Loucy (cell line): ENCODE data around the gene CCDC88C.

Experiments
- H2AFZ ChIP-seq: fragments of 200-600 bp; sonication (generic); 2 replicates; pipeline ENCODE4 v1.6.0; 2016; ENCODE audit warnings: antibody characterized with exemption, mild to moderate bottlenecking, low read length, moderate library complexity
- H3F3A ChIP-seq: fragments of 200-600 bp; 2 replicates; pipeline ENCODE4 v1.6.0; 2016; ENCODE audit warnings: antibody characterized with exemption, low read depth, mild to moderate bottlenecking
- H3K27me3 ChIP-seq: fragments of 200-600 bp; sonication (generic); 2 replicates; pipeline ENCODE4 v1.6.1; 2014; ENCODE audit warnings: low read length, mild to moderate bottlenecking; ENCODE audit not compliant: insufficient read depth, poor library complexity, severe bottlenecking
- H3K36me3 ChIP-seq: fragments of 200-600 bp; sonication (generic); 2 replicates; pipeline ENCODE4 v1.6.1; 2016; ENCODE audit warnings: low read length; ENCODE audit not compliant: insufficient read depth
- H3K4me1 ChIP-seq: fragments of 200-600 bp; sonication (generic); 2 replicates; pipeline ENCODE4 v1.5.1; 2014; ENCODE audit warnings: low read length, mild to moderate bottlenecking; ENCODE audit not compliant: insufficient read depth, poor library complexity, severe bottlenecking
- H3K4me2 ChIP-seq: fragments of 200-600 bp; sonication (generic); 2 replicates; pipeline ENCODE4 v1.6.0; 2014; ENCODE audit warnings: antibody characterized with exemption, low read length, low read depth, mild to moderate bottlenecking; ENCODE audit not compliant: poor library complexity, severe bottlenecking
- H3K4me3 ChIP-seq: fragments of 200-600 bp; sonication (generic); 2 replicates; pipeline ENCODE4 v1.5.1; 2014; ENCODE audit warnings: low read length, mild to moderate bottlenecking, mixed read lengths; ENCODE audit not compliant: poor library complexity, severe bottlenecking
- H3K79me2 ChIP-seq: fragments of 200-600 bp; sonication (generic); 2 replicates; pipeline ENCODE4 v1.6.1; 2014; ENCODE audit warnings: low read length; ENCODE audit not compliant: insufficient read depth
- H3K9ac ChIP-seq: fragments of 200-600 bp; sonication (generic); 2 replicates; pipeline ENCODE4 v1.6.0; 2014; ENCODE audit warnings: mild to moderate bottlenecking, low read depth, low read length, moderate library complexity; ENCODE audit not compliant: poor library complexity, severe bottlenecking
- H3K9me2 ChIP-seq: fragments of 200-600 bp; sonication (generic); replicated peaks from 2 replicates; pipeline ENCODE4 v1.6.1; 2016; ENCODE audit warnings: low read depth, low read length, mixed read lengths
- H3K9me3 ChIP-seq: fragments of 200-600 bp; sonication (generic); 2 replicates; pipeline ENCODE4 v1.6.1; 2014; ENCODE audit warnings: mild to moderate bottlenecking, antibody characterized with exemption, low read length, low read depth; ENCODE audit not compliant: insufficient read depth
- H4K20me1 ChIP-seq: fragments of 200-600 bp; sonication (generic); 2 replicates; pipeline ENCODE4 v1.6.0; 2014; ENCODE audit warnings: antibody characterized with exemption, low read length, mild to moderate bottlenecking; ENCODE audit not compliant: insufficient read depth, poor library complexity, severe bottlenecking
- CTCF ChIP-seq: fragments of 200-600 bp; sonication (generic); conservative IDR thresholded peaks from 2 replicates; pipeline ENCODE4 v1.5.1; 2014; ENCODE audit warnings: mild to moderate bottlenecking, antibody characterized with exemption, low read length
- EZH2phosphoT487 ChIP-seq: fragments of 200-600 bp; IDR thresholded peaks from 2 replicates; pipeline ENCODE4 v1.6.1; 2018; ENCODE audit warnings: antibody characterized with exemption, mild to moderate bottlenecking, moderate library complexity, borderline replicate concordance

The CCDC88C gene

GRCh38 chr14:91464615-91465205 lies 47.1 kb upstream of the CCDC88C start:
- Histone ChIP-seq H3K36me3 (peaks cover 95% of the 10 kb centered on the region), H3K4me1 (no peaks in the 10 kb centered on the region), H3K27me3 (no peaks in the 10 kb centered on the region), H3K9me3 (no peaks in the 10 kb centered on the region), H3K4me3 (no peak overlapping the region), H2AFZ (no peak overlapping the region), H3K4me2 (no peak overlapping the region), H4K20me1 (peaks cover 12% of the 10 kb centered on the region), H3K9ac (no peak overlapping the region), H3K9me2 (no peaks in the 10 kb centered on the region), H3K79me2 (no peaks in the 10 kb centered on the region; the same call in 1 of the 2 replicates), H3F3A (no peaks in the 10 kb centered on the region)
- TF ChIP-seq EZH2phosphoT487 (no peak), CTCF (no peak)

- no peak overlapping the region for H3K4me3 ChIP-seq
- no peaks in the 10 kb centered on the region for H4K20me1 ChIP-seq
- no peaks in the 10 kb centered on the region for H3K9me2 ChIP-seq
- no peaks in the 10 kb centered on the region for H3K27me3 ChIP-seq
- H3K9ac ChIP-seq = no peak overlapping the region
- H3K4me1 ChIP-seq = peaks cover 10% of the 10 kb centered on the region
- H2AFZ ChIP-seq = no peak overlapping the region
- no peak overlapping the region for H3K4me2 ChIP-seq
- no peaks in the 10 kb centered on the region for H3K79me2 ChIP-seq
- peaks cover 76% of the 10 kb centered on the region for H3K36me3 ChIP-seq
- 0 out of 2 replicates have a peak, but pooled peaks cover 2% of the 10 kb centered on the region for H3F3A ChIP-seq
- TF ChIP-seq EZH2phosphoT487 (no peak), CTCF (no peak)
- H3K9me3 ChIP-seq = no peaks in the 10 kb centered on the region
Measured at GRCh38 chr14:91458612-91459011, 41.0 kb upstream of the CCDC88C start.

GRCh38 chr14:91456283-91456682 lies 38.7 kb upstream of the CCDC88C start:
- TF ChIP-seq CTCF (no peak), EZH2phosphoT487 (no peak)
- peaks cover 54% of the 10 kb centered on the region for H3K36me3 ChIP-seq
- H3K9me2 ChIP-seq = no peaks in the 10 kb centered on the region
- H4K20me1 ChIP-seq = no peaks in the 10 kb centered on the region
- no peaks in the 10 kb centered on the region for H3K9me3 ChIP-seq
- no peak overlapping the region for H2AFZ ChIP-seq
- H3K9ac ChIP-seq = no peak overlapping the region
- H3K4me1 ChIP-seq = peaks cover 10% of the 10 kb centered on the region
- no peaks in the 10 kb centered on the region for H3K79me2 ChIP-seq
- H3F3A ChIP-seq = 0 out of 2 replicates have a peak, but pooled peaks cover 2% of the 10 kb centered on the region
- no peak overlapping the region for H3K4me2 ChIP-seq
- no peak overlapping the region for H3K4me3 ChIP-seq
- no peaks in the 10 kb centered on the region for H3K27me3 ChIP-seq
